ENCODE measurements around the gene SPOCK1. TPM values are rescaled to one million over a fixed set of nuclear protein-coding genes. Genes with fewer than 3 reads are reported as not detected.

Gene SPOCK1
- total RNA-seq, 1 donor: 54.8 TPM

DNA sequence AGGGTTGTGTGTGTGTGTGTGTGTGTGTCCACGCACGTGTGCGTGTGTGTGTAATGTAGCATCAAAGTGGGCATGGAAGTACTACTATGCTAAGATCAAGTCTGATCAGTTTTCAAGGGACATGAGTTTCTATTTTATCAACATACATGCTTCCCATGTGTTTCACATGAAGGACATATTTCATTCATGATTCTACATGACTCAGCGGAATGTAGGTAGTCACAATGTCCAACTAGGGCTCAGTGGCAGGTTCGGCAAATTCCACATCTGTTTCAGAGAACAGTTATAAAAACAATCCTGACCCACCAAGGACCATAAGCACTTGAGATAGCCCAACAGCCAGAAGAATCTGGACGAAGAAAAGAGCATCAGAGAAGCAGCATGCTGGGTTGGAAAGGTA lies 148.3 kb downstream of the SPOCK1 start:
- TF ChIP-seq, protein P1, sequence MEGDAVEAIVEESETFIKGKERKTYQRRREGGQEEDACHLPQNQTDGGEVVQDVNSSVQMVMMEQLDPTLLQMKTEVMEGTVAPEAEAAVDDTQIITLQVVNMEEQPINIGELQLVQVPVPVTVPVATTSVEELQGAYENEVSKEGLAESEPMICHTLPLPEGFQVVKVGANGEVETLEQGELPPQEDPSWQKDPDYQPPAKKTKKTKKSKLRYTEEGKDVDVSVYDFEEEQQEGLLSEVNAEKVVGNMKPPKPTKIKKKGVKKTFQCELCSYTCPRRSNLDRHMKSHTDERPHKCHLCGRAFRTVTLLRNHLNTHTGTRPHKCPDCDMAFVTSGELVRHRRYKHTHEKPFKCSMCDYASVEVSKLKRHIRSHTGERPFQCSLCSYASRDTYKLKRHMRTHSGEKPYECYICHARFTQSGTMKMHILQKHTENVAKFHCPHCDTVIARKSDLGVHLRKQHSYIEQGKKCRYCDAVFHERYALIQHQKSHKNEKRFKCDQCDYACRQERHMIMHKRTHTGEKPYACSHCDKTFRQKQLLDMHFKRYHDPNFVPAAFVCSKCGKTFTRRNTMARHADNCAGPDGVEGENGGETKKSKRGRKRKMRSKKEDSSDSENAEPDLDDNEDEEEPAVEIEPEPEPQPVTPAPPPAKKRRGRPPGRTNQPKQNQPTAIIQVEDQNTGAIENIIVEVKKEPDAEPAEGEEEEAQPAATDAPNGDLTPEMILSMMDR (IDR thresholded peaks at IDR 0.05; ENCODE audit: insufficient read depth, low read depth, low read length): no peak
- H3K4me3 ChIP-seq (ENCODE audit: low read depth, low read length): no peak overlapping the region
- no peak for DNase-seq (ENCODE audit: low read depth)

DNA sequence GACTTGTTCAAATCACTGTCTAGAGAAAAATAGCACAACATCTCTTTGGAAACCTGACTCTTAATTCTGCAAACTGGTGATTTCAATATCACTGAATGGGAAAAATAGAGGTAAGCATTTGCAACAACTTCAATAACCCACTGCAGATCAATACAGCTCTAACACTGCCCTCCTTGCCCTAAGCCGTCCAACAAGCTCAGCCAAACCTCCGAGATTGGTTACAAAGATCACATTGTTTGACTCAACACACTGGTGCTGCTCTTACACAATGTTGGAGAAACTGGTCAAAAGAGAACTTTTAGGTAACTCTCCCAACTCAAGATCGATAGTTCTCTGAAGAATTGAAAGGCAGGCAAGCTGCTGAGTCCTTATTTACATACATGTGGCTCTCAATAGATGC lies 150.4 kb downstream of the SPOCK1 start:
- no peak overlapping the region for H3K4me3 ChIP-seq (ENCODE audit: low read depth, low read length)
- DNase-seq (ENCODE audit: low read depth): no peak
- TF ChIP-seq, protein P1 (IDR thresholded peaks at IDR 0.05; ENCODE audit: insufficient read depth, low read depth, low read length): no peak

DNA sequence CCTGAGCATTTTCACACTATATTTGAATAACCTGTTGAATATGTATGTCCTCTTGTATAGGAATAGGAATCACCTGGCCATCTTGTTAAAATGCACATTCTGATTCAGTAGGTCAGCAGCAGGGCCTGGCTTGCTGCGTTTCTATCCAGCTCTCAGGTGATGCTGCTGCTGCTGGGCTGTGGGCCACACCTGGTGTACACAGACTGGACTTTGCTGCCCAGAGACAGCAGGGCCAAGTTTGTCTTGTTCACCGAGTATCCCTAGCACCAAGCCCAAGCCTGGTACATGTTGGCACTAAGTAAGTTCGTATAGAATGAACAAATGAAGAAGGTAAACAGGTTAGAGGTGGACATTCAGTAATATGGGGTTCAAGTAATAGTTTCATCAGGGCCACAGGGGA lies 151.3 kb downstream of the SPOCK1 start:
- H3K4me3 ChIP-seq (ENCODE audit: low read depth, low read length): no peak overlapping the region
- TF ChIP-seq, protein P1 (IDR thresholded peaks at IDR 0.05; ENCODE audit: insufficient read depth, low read depth, low read length): no peak
- no peak for DNase-seq (ENCODE audit: low read depth)

DNA sequence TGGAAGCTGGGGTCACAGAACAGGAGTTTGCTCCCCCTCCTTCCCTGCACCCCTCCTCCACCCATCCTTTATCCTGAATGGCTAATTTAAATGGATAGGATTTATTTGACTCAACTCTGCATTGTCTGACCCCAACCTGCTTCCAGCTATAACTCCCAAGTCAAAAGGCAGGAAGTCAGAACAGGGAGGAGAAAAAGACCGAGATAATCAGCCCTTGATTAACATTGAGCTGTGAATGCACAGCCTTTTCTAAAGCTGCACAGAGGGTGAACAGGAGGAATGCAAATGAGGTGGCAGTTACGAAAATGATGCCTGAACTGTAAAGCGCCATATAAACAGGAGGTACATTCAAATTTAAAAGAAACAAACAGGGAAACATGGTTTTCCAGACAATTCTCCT lies 152.8 kb downstream of the SPOCK1 start:
- no peak overlapping the region for H3K4me3 ChIP-seq (ENCODE audit: low read depth, low read length)
- TF ChIP-seq, protein P1 (IDR thresholded peaks at IDR 0.05; ENCODE audit: insufficient read depth, low read depth, low read length): no peak
- no peak for DNase-seq (ENCODE audit: low read depth)

DNA sequence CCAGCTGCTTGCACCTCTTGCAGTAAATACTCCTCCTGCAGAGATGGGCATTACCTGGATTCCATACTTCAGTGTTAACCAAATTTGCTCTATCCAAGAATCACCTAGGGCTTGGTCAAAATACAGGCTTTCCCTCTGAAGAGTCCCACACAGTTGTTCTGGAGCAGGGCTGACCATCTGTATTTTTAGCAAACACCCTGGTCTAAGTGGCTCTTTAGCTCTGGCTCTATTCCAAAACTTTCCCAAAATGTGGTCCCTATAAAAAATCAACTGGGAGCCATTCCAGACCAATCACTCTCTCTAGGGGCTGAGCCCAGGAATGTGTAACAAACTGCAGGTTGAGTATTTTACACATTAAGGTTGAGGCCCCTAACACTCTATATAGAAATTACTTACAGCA lies 153.7 kb downstream of the SPOCK1 start:
- H3K4me3 ChIP-seq (ENCODE audit: low read depth, low read length): no peak overlapping the region
- TF ChIP-seq, protein P1 (IDR thresholded peaks at IDR 0.05; ENCODE audit: insufficient read depth, low read depth, low read length): no peak
- no peak for DNase-seq (ENCODE audit: low read depth)

DNA sequence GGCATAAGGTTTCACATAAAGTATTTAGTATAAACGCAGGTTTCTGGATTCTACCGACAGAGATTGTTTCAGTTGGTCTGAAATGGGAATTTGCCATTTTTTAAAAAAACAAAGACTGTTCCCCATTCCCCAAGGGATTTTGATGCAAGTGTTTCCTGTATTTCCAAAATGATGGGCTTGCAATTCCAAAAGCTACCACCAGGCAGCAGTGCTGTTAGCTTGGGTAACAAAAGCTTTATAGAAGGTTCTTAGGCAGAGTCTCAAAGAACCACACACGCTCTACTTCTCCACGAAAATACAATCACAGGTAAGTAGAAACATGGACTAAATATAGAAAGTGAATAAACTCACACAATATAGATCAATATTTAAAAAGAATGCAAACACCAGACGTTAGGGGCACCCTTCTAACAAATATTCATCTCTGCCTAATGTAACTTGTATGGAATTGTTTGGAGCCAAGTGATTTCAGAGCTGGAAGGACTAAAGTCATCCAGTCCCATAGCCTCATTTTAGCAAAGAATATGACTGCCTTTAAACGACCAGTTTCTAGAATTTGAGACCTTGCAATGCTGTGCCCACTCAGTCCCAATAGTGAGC lies 154.3 kb downstream of the SPOCK1 start:
- peak; percentile 68 for DNase-seq (ENCODE audit: low read depth)
- TF ChIP-seq, protein P1 (IDR thresholded peaks at IDR 0.05; ENCODE audit: insufficient read depth, low read depth, low read length): peak; percentile 98
- no peak overlapping the region for H3K4me3 ChIP-seq (ENCODE audit: low read depth, low read length)

DNA sequence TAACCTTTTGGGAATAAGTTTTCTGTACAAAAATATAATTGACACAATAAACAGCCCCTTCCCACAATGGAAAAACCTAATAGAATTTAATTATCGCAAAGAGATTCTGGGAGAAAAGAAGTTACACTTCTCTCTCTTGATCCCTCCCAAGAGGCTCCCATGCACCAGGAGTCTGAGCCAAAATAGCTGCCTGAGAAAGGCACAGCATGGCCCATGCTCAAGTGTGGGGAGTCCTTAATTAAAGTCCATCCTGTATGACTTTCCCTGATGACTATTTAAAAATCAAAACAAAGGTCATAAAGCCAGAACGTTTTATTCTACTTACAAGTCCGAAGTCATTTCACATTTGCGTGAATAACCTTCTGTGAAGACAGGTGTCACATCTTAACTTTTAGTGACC lies 155.1 kb downstream of the SPOCK1 start:
- no peak overlapping the region for H3K4me3 ChIP-seq (ENCODE audit: low read depth, low read length)
- DNase-seq (ENCODE audit: low read depth): no peak
- TF ChIP-seq, protein P1 (IDR thresholded peaks at IDR 0.05; ENCODE audit: insufficient read depth, low read depth, low read length): no peak

All from fibroblast of villous mesenchyme (primary cell).